Common myeloid progenitor, CD34-positive (primary cell): Measurements from ENCODE around the gene SLC25A11.
"Not testable (repeated sequence)": the region's sequence is repeated elsewhere in the genome, so short reads cannot be mapped to it uniquely, and the experiment has no call there.

Experiments used
- CTCF ChIA-PET: fragments of 350-600 bp; sonication (Branson Sonifier 250); formaldehyde crosslinking; loops from one replicate; lab custom pipeline; 2021; ENCODE audit warnings: antibody characterized with exemption; lab: Charles Lee
- POLR2A ChIA-PET: fragments of 350-600 bp; sonication (Branson Sonifier 250); formaldehyde crosslinking; loops from one replicate; lab custom pipeline; 2021; ENCODE audit warnings: antibody characterized with exemption; lab: Charles Lee
- DNase-seq, 3 donors: peaks; one replicate each; pipeline versions ENCODE4 v3.0.0 to v3.0.0-alpha.2; 2013
- H3K27ac ChIP-seq, 2 experiments: 1 replicate in 1 of 2; 2 replicates in 1 of 2; pipeline ENCODE4 v1.7.0; 2013; ENCODE audit warnings: inconsistent platforms in 2 of 2, low read length in 2 of 2, mild to moderate bottlenecking in 2 of 2, low read depth in 1 of 2, moderate library complexity in 1 of 2; ENCODE audit not compliant: severe bottlenecking in 2 of 2, insufficient read depth in 1 of 2, poor library complexity in 1 of 2
- H3K27me3 ChIP-seq, 5 experiments: replicated peaks in 2 of 5; 1 replicate in 3 of 5; 2 replicates in 2 of 5; pipeline versions ENCODE4 v1.6.1 to v1.7.0; 2013; ENCODE audit warnings: low read length in 4 of 5, mild to moderate bottlenecking in 2 of 5, moderate library complexity in 2 of 5, inconsistent platforms in 1 of 5; ENCODE audit not compliant: insufficient read depth in 5 of 5, control insufficient read depth in 4 of 5
- H3K36me3 ChIP-seq, 4 experiments: 1 replicate in 2 of 4; 2 replicates in 2 of 4; pipeline versions ENCODE4 v1.6.1 to v1.7.0; 2013; ENCODE audit warnings: low read length in 3 of 4, control low read depth in 1 of 4, mild to moderate bottlenecking in 1 of 4; ENCODE audit not compliant: control insufficient read depth in 4 of 4, insufficient read depth in 4 of 4
- H3K4me1 ChIP-seq, 4 experiments: 1 replicate in 3 of 4; 2 replicates in 1 of 4; pipeline versions ENCODE4 v1.6.1 to v1.7.1; 2013; ENCODE audit warnings: low read length in 3 of 4, mild to moderate bottlenecking in 3 of 4, control low read depth in 1 of 4, inconsistent platforms in 1 of 4, moderate library complexity in 1 of 4; ENCODE audit not compliant: control insufficient read depth in 4 of 4, insufficient read depth in 4 of 4; ENCODE audit errors: control extremely low read depth in 1 of 4
- H3K4me3 ChIP-seq, 7 experiments: 1 replicate in 4 of 7; 2 replicates in 3 of 7; pipeline versions ENCODE4 v1.5.1 to v1.7.0; 2013; ENCODE audit warnings: mild to moderate bottlenecking in 7 of 7, low read length in 6 of 7, moderate library complexity in 6 of 7, inconsistent platforms in 2 of 7, low read depth in 2 of 7, control low read depth in 1 of 7; ENCODE audit not compliant: insufficient read depth in 4 of 7, control insufficient read depth in 1 of 7; ENCODE audit errors: extremely low read depth in 1 of 7
- H3K9me3 ChIP-seq, 5 experiments: 1 replicate in 4 of 5; 2 replicates in 1 of 5; pipeline versions ENCODE4 v1.6.1 to v1.7.1; 2013; ENCODE audit warnings: low read length in 4 of 5, mild to moderate bottlenecking in 2 of 5, inconsistent platforms in 1 of 5, low read depth in 1 of 5, moderate library complexity in 1 of 5; ENCODE audit not compliant: control insufficient read depth in 4 of 5, insufficient read depth in 2 of 5; ENCODE audit errors: control extremely low read depth in 1 of 5
- WGBS: methylation state at CpG from one replicate; pipeline ENCODE4 v1.1.5; 2013; ENCODE audit not compliant: insufficient coverage; 5-methylcytosine and 5-hydroxymethylcytosine counted together

Gene SLC25A11

GRCh38 chr17:4908301-4908700 is 31.5 kb downstream of the SLC25A11 start:
- Histone ChIP-seq H3K36me3 (no peaks in the 10 kb centered on the region), H3K27me3 (peaks cover 0 to 5% (median 0%) of the 10 kb centered on the region in 5 experiments), H3K4me1 (peaks cover 0 to 20% (median 15%) of the 10 kb centered on the region in 4 experiments), H3K27ac (no peak overlapping the region), H3K9me3 (no peaks in the 10 kb centered on the region), H3K4me3 (no peak overlapping the region)
- WGBS = 78% methylated on average over 7 of the region's 10 CpGs
- no peak for DNase-seq
- ChIA-PET CTCF (interaction anchor here (0.6 to 2.6 kb wide), 27 partner anchors 10 to 388 kb away, joined by 3 to 35 read pairs (median 5); partner anchors contain the start of genes CAMTA2, ENO3, RNF167 and SLC25A11), POLR2A (interaction anchor here (1.3 to 1.8 kb wide), 2 partner anchors 31 to 58 kb away, joined by 6 to 8 read pairs; partner anchors contain the start of genes RNF167 and SLC25A11)

GRCh38 chr17:4906642-4907041 is 33.2 kb downstream of the SLC25A11 start:
- CTCF ChIA-PET, POLR2A ChIA-PET: not testable (repeated sequence)

GRCh38 chr17:4903051-4903818 is 36.6 kb downstream of the SLC25A11 start, which contains the start of gene CHRNE:
Gene CHRNE, minus strand, starts transcription at chr17:4903098. Its CDS starts 35 bp downstream, at chr17:4903063.
- CTCF ChIA-PET = interaction anchor here (0.6 to 1.8 kb wide), 12 partner anchors 11 to 156 kb away, joined by 3 to 5 read pairs (median 4); partner anchors contain the start of gene SPAG7
- peak within 1 kb of the TSS in 2 of 7 experiments; percentile 66 to 77 for H3K4me3 ChIP-seq
- peak; percentile 86 to 90 (median 89) for DNase-seq
- H3K27me3 ChIP-seq = peaks cover 0 to 32% (median 26%) of the 10 kb centered on the region in 5 experiments
- 0% methylated on average over 8 of the region's 10 CpGs for WGBS
- no peaks in the 10 kb centered on the region for H3K36me3 ChIP-seq
- no peak within 1 kb of the TSS for H3K27ac ChIP-seq
- peaks cover 0 to 54% (median 45%) of the 10 kb centered on the region in 4 experiments for H3K4me1 ChIP-seq
- POLR2A ChIA-PET = no interaction called here
- no peaks in the 10 kb centered on the region for H3K9me3 ChIP-seq

More at GRCh38 chr17:4906642-4907041, 33.2 kb downstream of the SLC25A11 start:
- not testable (repeated sequence) for DNase-seq, H3K9me3 ChIP-seq, H3K27ac ChIP-seq, H3K36me3 ChIP-seq, H3K27me3 ChIP-seq, H3K4me3 ChIP-seq
- H3K4me1 ChIP-seq = peaks cover 0 to 32% (median 30%) of the 10 kb centered on the region in 4 experiments

GRCh38 chr17:4902540-4902939 is 37.3 kb downstream of the SLC25A11 start:
- WGBS = 78% methylated on average over 3 of the region's 8 CpGs
- POLR2A ChIA-PET = interaction anchor here (0.8 kb wide), 1 partner anchor 38 kb away, joined by 3 read pairs; the partner anchor contains the start of genes RNF167 and SLC25A11

GRCh38 chr17:4901648-4902344 is 38.0 kb downstream of the SLC25A11 start:
- H3K4me3 ChIP-seq = peak overlapping the region in 3 of 7 experiments; percentile 29 to 77 (median 66)
- H3K27ac ChIP-seq = no peak overlapping the region
- H3K4me1 ChIP-seq = peaks cover 0 to 55% (median 43%) of the 10 kb centered on the region in 4 experiments
- peak; percentile 42 to 71 (median 53) for DNase-seq
- H3K9me3 ChIP-seq = no peaks in the 10 kb centered on the region
- POLR2A ChIA-PET = interaction anchor here (0.8 to 1.0 kb wide), 2 partner anchors 38 to 87 kb away, joined by 3 read pairs; partner anchors contain the start of genes RNF167 and SLC25A11
- peaks cover 0 to 5% (median 2%) of the 10 kb centered on the region in 4 experiments for H3K36me3 ChIP-seq
- CTCF ChIA-PET = interaction anchor here (0.6 to 1.8 kb wide), 7 partner anchors 12 to 192 kb away, joined by 3 to 4 read pairs (median 3); partner anchors contain the start of gene SPAG7
- 23% methylated on average over 43 of the region's 48 CpGs for WGBS
- peaks cover 0 to 41% (median 26%) of the 10 kb centered on the region in 5 experiments for H3K27me3 ChIP-seq

More at GRCh38 chr17:4902540-4902939, 37.3 kb downstream of the SLC25A11 start:
- no peak for DNase-seq
- Histone ChIP-seq H3K4me1 (peaks cover 0 to 55% (median 43%) of the 10 kb centered on the region in 4 experiments), H3K27ac (no peak overlapping the region), H3K27me3 (peaks cover 0 to 37% (median 26%) of the 10 kb centered on the region in 5 experiments), H3K4me3 (peak overlapping the region in 1 of 7 experiments; percentile 1), H3K36me3 (no peaks in the 10 kb centered on the region), H3K9me3 (no peaks in the 10 kb centered on the region)
- CTCF ChIA-PET = interaction anchor here (1.0 to 1.8 kb wide), 9 partner anchors 12 to 157 kb away, joined by 3 to 5 read pairs (median 3); partner anchors contain the start of gene SPAG7

GRCh38 chr17:4901108-4901647 is 38.7 kb downstream of the SLC25A11 start:
- H3K9me3 ChIP-seq = no peaks in the 10 kb centered on the region
- peaks cover 1 to 11% (median 7%) of the 10 kb centered on the region in 4 experiments for H3K36me3 ChIP-seq
- no peak overlapping the region for H3K27ac ChIP-seq
- WGBS = 16% methylated on average over 34 of the region's 37 CpGs
- ChIA-PET CTCF (interaction anchor here (0.6 to 1.9 kb wide), 5 partner anchors 11 to 191 kb away, joined by 3 to 12 read pairs (median 3); no protein-coding TSS in a partner anchor), POLR2A (interaction anchor here (1.0 kb wide), 1 partner anchor 87 kb away, joined by 3 read pairs; no protein-coding TSS in a partner anchor)
- peak in 1 of 3 donors; percentile 39 for DNase-seq
- H3K4me3 ChIP-seq = peak overlapping the region in 4 of 7 experiments; percentile 29 to 77 (median 66)
- peaks cover 0 to 55% (median 43%) of the 10 kb centered on the region in 4 experiments for H3K4me1 ChIP-seq
- peaks cover 0 to 42% (median 26%) of the 10 kb centered on the region in 5 experiments for H3K27me3 ChIP-seq
